Skeletal muscle cell (primary cell): ENCODE measurements around the gene AAK1.
"Not testable (repeated sequence)": the region's sequence is repeated elsewhere in the genome, so short reads cannot be mapped to it uniquely, and the experiment has no call there.

Experiments
- DNase-seq: peaks from one replicate; pipeline ENCODE4 v3.0.0-alpha.2; 2010; ENCODE audit warnings: low read depth
- H3K4me3 ChIP-seq: 2 replicates; pipeline ENCODE4 v1.5.1; 2011; ENCODE audit warnings: low read depth, mild to moderate bottlenecking, control low read depth, low read length, moderate library complexity

Gene AAK1

GRCh38 chr2:69643602-69644505, at the start of gene AAK1:
TSS of gene AAK1 (minus strand) at chr2:69643739. CDS start at chr2:69643040, 699 bp downstream.
- peak within 1 kb of the TSS; percentile 68 for H3K4me3 ChIP-seq
- DNase-seq: peak; percentile 48

DNA sequence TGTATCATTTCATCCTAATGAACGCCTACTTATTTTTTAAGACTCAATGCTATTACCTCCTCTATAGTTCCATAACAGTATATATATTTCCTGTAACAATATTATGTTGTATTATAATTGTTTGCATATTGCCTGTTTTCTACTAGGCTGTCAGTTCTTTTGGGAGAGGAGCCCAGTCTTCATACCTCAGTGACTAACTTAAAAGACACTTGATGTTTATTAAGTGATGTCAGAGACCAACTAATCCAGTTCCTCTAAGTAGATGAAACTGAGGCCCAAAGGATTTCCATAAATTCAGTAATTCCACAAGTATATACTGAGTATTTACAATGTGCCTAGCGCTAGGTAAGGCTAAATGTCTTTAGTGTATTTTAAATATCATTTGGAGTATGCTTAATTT, 48.9 kb upstream of the AAK1 start:
- no peak for DNase-seq

GRCh38 chr2:69689969-69690368, 46.4 kb upstream of the AAK1 start:
- no peak overlapping the region for H3K4me3 ChIP-seq
- no peak for DNase-seq

More for the DNA sequence above, 48.9 kb upstream of the AAK1 start:
- H3K4me3 ChIP-seq: no peak overlapping the region

DNA sequence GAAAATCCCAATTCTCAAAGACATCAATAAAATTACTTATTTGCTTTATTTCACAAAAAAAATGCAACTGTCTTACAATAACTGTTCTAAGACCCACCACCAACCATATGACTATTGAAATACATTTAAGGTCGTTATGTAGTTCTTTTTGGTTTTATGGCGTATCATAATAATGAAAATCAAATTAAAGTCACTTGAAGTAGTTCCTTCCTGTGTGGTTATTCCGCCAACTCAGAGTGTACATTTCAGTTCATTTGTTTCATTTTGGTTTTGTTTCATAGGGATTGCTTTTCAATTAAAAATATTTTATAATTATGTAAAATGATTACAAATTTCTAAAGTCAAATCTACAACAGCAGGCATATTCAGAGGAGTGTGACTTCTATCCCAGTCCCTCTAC, 45.9 kb upstream of the AAK1 start:
- H3K4me3 ChIP-seq: no peak overlapping the region
- no peak for DNase-seq

GRCh38 chr2:69687971-69688611, 44.6 kb upstream of the AAK1 start:
- DNase-seq: no peak
- no peak overlapping the region for H3K4me3 ChIP-seq

DNA sequence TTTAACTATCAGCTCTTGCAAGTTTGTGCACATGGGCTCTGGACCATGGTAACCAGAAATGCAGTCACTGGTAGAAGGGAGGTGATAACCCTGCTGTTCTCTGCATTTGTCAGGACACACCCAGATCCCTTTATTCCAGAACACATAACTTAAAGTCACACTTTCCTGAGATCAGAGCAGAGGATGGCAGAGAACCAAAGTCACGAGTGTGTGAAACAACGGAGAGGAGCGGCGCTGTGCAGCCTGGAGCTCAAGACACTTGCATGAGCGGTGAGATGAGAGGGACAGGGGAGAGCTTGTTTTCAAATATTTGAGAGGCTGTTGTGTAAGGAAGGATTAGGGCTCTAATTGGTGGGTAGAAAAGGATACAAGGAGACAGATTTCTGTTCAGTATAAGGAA, 43.3 kb upstream of the AAK1 start:
- H3K4me3 ChIP-seq: no peak overlapping the region
- no peak for DNase-seq

GRCh38 chr2:69685321-69686048, 41.9 kb upstream of the AAK1 start:
- no peak for DNase-seq
- H3K4me3 ChIP-seq: no peak overlapping the region

DNA sequence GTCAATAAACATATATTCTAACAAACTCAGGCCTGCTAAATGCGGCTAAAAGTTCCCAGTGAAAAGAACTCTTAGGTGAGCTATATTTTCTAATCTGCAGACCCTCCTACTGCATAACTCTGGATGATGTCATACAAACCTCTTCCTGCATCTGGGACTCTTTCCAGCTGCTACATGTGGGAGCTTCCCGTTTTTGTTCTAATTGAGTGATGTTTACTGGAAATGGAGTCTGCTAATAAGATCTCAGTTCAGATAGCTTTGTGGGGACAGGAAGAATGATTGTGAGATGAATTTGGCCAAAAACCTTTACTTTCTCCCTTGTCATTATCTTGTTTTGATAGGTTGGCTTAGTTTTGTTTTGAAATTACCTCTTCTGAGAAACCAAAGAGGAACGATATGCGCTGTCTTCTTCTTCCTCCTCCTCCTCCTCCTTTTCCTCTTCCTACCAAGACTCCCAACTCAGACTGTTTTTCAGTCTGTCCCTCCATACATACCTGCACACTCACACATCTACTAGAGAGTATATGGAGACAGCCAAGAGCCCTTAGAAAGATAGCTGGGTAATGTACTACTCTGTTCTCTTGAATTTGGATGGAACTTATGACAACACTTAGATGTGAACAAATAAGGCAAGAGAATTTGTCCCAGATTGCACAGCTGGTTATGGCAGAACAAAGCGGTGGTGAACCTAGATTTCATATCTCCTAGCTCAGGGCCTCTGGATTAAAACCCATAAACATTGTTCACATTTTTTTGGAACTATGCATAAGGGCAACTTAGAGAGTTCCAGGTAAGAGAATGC, 39.8 kb upstream of the AAK1 start:
- DNase-seq: peak; percentile 51
- no peak overlapping the region for H3K4me3 ChIP-seq

DNA sequence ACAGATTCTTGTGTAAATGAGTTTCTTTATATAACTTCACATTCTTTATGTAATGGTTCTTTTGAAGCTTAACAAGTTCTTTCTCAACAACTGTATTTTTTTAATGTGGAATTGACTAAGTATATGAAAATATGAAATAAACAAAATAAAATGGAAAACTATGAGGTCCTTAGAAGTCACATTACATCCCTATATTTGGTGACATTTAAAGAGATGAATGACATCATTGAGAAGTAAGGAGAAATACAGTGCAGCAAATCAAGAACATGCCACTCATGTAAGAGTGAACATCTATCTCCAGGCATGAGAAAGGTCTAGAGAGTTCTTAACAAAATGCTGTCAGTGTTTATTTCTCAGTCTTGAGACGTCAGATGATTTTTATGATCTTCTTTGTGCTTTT, 39.0 kb upstream of the AAK1 start:
- no peak for DNase-seq
- H3K4me3 ChIP-seq: no peak overlapping the region

- H3K4me3 ChIP-seq: no peak overlapping the region
- DNase-seq: no peak
Measured at GRCh38 chr2:69680001-69680675, 36.6 kb upstream of the AAK1 start.

- no peak for DNase-seq
Measured at GRCh38 chr2:69677914-69678313, 34.4 kb upstream of the AAK1 start.

GRCh38 chr2:69676146-69676545, 32.6 kb upstream of the AAK1 start:
- H3K4me3 ChIP-seq: no peak overlapping the region
- no peak for DNase-seq

More at GRCh38 chr2:69677914-69678313, 34.4 kb upstream of the AAK1 start:
- no peak overlapping the region for H3K4me3 ChIP-seq

- H3K4me3 ChIP-seq: no peak overlapping the region
- DNase-seq: no peak
Measured at GRCh38 chr2:69674316-69674670, 30.8 kb upstream of the AAK1 start.

DNA sequence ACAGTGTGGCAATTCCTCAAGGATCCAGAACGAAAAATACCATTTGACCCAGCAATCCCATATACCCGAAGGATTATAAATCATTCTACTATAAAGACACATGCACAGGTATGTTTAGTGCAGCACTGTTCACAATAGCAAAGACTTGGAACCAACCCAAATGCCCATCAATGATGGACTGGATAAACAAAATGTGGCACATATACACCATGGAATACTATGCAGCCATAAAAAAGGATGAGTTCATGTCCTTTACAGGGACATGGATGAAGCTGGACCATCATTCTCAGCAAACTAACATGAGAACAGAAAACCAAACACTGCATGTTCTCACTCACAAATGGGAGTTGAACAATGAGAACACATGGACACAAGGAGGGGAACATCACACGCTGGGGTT, 29.6 kb upstream of the AAK1 start:
- DNase-seq, H3K4me3 ChIP-seq: not testable (repeated sequence)

GRCh38 chr2:69669666-69670065, 26.1 kb upstream of the AAK1 start:
- H3K4me3 ChIP-seq: no peak overlapping the region
- DNase-seq: no peak

DNA sequence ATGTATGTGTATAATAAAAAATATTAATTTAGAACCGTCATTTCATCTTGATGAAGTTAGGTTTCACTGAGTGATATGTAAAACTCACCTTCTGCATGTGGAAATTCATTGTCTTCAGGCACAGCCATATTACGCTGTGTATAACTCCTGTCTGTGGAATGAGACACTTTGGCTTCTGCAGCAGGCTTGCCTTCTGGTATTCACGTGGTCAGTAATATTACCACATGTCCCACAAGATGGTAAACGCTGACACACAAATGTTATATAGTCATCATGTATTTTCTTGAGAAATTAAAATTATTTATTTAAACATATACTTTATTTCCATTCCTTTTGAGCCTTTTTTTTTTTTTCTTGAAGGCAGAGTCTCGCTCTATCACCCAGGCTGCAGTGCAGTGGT, 25.1 kb upstream of the AAK1 start:
- H3K4me3 ChIP-seq: no peak overlapping the region
- DNase-seq: no peak

DNA sequence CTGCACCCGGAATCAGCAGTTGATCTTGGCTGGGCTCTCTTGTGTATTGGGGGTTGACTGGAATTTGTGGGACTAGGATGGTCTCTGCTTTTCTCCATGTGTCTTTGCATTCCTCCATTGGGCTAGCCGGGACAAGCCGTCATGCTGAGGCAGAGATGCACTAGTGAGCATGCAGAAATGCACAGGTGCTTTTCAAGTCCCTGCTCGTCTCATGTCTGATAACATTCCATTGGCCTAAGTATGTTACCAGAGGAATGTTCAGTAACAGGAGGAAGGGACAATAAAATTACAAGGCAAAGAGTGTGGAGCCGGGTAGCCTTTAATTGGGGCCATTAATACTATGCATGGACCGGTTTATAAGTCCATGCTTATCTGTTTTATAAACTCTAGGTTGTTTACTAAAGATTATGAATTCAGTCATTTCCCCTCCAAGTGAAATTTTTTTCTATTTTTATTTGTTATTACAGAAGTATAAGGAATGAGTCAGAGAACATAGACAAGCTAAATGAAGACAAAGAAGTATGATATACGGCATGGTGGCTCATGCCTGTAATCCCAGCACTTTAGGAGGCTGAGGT, 24.4 kb upstream of the AAK1 start:
- DNase-seq: no peak
- H3K4me3 ChIP-seq: no peak overlapping the region

DNA sequence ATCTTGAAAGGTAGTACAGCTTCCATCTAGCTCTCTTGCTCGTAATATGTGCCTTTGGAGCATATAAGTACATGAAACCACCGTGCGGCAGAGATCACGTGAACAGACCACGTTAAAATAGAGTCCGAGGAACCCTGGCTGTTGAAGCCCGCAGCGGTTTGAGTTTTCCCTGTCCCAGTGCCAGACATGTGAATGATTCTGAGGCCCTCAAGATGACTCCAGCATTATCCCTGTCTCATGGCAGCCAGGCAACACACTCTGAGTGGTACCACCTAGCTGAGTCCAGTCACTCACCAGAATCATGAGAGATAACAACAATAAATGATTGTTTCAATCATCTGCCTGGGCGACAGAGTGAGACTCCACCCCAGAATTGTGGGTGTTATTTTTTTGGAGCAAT, 21.6 kb upstream of the AAK1 start:
- H3K4me3 ChIP-seq: no peak overlapping the region
- no peak for DNase-seq

GRCh38 chr2:69663860-69664259, 20.3 kb upstream of the AAK1 start:
- DNase-seq: no peak
- H3K4me3 ChIP-seq: no peak overlapping the region
